ENCODE data around the gene CSNK2A3.

The CSNK2A3 gene

DNA sequence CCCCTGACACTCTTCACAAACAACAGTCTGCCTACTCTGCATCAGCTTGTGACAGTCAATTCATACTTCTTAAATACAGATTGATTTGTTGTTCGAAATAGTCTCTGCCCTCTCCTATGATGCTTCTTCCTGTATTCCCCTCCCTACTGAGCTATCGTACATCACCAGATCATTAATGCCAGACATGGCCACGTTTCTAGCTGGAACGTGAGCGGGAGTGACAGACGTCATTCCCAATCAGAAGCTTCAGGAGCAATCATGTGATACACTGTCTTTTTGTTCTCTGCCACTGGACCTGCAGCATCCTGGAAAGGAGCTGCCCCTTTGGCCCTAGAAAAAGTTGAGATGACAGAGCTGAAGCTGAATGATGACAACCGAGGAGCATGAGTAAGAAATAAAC lies 48.5 kb downstream of the CSNK2A3 start:
- H3K4ac ChIP-seq (ENCODE audit: low read depth in 1 of 2, low read length in 2 of 2): no peak overlapping the region
- no peak overlapping the region for H3K14ac ChIP-seq (ENCODE audit: low read length in 2 of 2)
- no peak overlapping the region for H2BK120ac ChIP-seq (ENCODE audit: low read depth, low read length)
- H3K79me1 ChIP-seq (replicated peaks; ENCODE audit: low read length, poor library complexity, severe bottlenecking): no peaks in the 10 kb centered on the region
- no peak overlapping the region for H4K91ac ChIP-seq (ENCODE audit: low read length)
- H3K4me1 ChIP-seq (ENCODE audit: control insufficient read depth, insufficient read depth, low read depth, low read length): no peaks in the 10 kb centered on the region
- no peak overlapping the region for H3K4me2 ChIP-seq (ENCODE audit: low read length, poor library complexity, severe bottlenecking)
- no peak overlapping the region for H3K27ac ChIP-seq (ENCODE audit: low read length, poor library complexity, severe bottlenecking)
- H3K9ac ChIP-seq (ENCODE audit: low read length): no peak overlapping the region
- no peaks in the 10 kb centered on the region for H3K9me3 ChIP-seq (ENCODE audit: control insufficient read depth, low read length)
- no peak overlapping the region for H2AK5ac ChIP-seq (ENCODE audit: low read length, severe bottlenecking)
- WGBS: 82% methylated on average over 7 of the region's 7 CpGs
- H3K18ac ChIP-seq (ENCODE audit: low read depth in 1 of 2, low read length in 2 of 2): no peak overlapping the region
- H3K23ac ChIP-seq (ENCODE audit: low read length in 2 of 2): no peak overlapping the region
- H2BK12ac ChIP-seq (ENCODE audit: low read length in 2 of 2): no peak overlapping the region
- no peak overlapping the region for H3K4me3 ChIP-seq (ENCODE audit: insufficient read depth in 1 of 2, low read depth in 1 of 2, low read length in 2 of 2)
- no peak for DNase-seq
- no peak overlapping the region for H2BK15ac ChIP-seq (ENCODE audit: low read depth, poor library complexity, severe bottlenecking)
- no peak overlapping the region for H2AFZ ChIP-seq (ENCODE audit: low read depth, low read length)
- H3K27me3 ChIP-seq (ENCODE audit: control insufficient read depth in 1 of 2, insufficient read depth in 1 of 2, low read length in 2 of 2): peaks cover 22 to 57% of the 10 kb centered on the region in 2 experiments
- H2BK5ac ChIP-seq (ENCODE audit: low read depth, low read length, poor library complexity, severe bottlenecking): no peak overlapping the region
- no peaks in the 10 kb centered on the region for H3K36me3 ChIP-seq (ENCODE audit: control insufficient read depth in 1 of 2, insufficient read depth in 2 of 2, low read depth in 1 of 2, low read length in 2 of 2)
- no peak overlapping the region for H4K8ac ChIP-seq (ENCODE audit: low read length)

DNA sequence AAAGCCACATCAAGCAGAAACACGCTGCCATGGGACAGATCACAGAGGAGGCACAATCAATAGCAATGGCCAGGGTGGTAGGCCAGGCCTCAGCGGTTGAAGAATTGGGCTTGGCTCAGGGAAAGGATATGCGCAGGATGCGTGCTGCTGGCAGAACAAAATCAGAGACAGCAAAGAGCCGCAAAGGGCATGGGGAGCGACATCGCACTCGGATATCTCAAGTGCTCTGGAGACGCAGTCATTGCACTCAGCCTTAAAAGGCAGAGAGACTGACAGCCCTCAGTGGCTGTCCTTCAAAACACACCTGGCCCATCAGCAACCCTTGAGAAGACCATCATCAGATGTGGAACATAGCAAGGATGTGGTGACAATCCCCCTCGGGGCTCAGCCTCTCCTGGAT lies 50.5 kb downstream of the CSNK2A3 start:
- no peaks in the 10 kb centered on the region for H3K9me3 ChIP-seq (ENCODE audit: control insufficient read depth, low read length)
- no peak overlapping the region for H3K4ac ChIP-seq (ENCODE audit: low read depth in 1 of 2, low read length in 2 of 2)
- no peak overlapping the region for H2AK5ac ChIP-seq (ENCODE audit: low read length, severe bottlenecking)
- no peaks in the 10 kb centered on the region for H3K4me1 ChIP-seq (ENCODE audit: control insufficient read depth, insufficient read depth, low read depth, low read length)
- no peak overlapping the region for H3K18ac ChIP-seq (ENCODE audit: low read depth in 1 of 2, low read length in 2 of 2)
- no peaks in the 10 kb centered on the region for H3K79me1 ChIP-seq (replicated peaks; ENCODE audit: low read length, poor library complexity, severe bottlenecking)
- H4K91ac ChIP-seq (ENCODE audit: low read length): no peak overlapping the region
- no peak overlapping the region for H3K23ac ChIP-seq (ENCODE audit: low read length in 2 of 2)
- 96% methylated on average over 10 of the region's 10 CpGs for WGBS
- no peak overlapping the region for H3K27ac ChIP-seq (ENCODE audit: low read length, poor library complexity, severe bottlenecking)
- H3K14ac ChIP-seq (ENCODE audit: low read length in 2 of 2): no peak overlapping the region
- no peak overlapping the region for H3K4me3 ChIP-seq (ENCODE audit: insufficient read depth in 1 of 2, low read depth in 1 of 2, low read length in 2 of 2)
- no peak overlapping the region for H2BK15ac ChIP-seq (ENCODE audit: low read depth, poor library complexity, severe bottlenecking)
- no peak overlapping the region for H3K4me2 ChIP-seq (ENCODE audit: low read length, poor library complexity, severe bottlenecking)
- peaks cover 29 to 56% of the 10 kb centered on the region in 2 experiments for H3K27me3 ChIP-seq (ENCODE audit: control insufficient read depth in 1 of 2, insufficient read depth in 1 of 2, low read length in 2 of 2)
- no peak overlapping the region for H4K8ac ChIP-seq (ENCODE audit: low read length)
- DNase-seq: no peak
- H3K9ac ChIP-seq (ENCODE audit: low read length): no peak overlapping the region
- H3K36me3 ChIP-seq (ENCODE audit: control insufficient read depth in 1 of 2, insufficient read depth in 2 of 2, low read depth in 1 of 2, low read length in 2 of 2): no peaks in the 10 kb centered on the region
- no peak overlapping the region for H2AFZ ChIP-seq (ENCODE audit: low read depth, low read length)
- no peak overlapping the region for H2BK5ac ChIP-seq (ENCODE audit: low read depth, low read length, poor library complexity, severe bottlenecking)
- peak overlapping the region in 1 of 2 experiments; percentile 29 for H2BK12ac ChIP-seq (ENCODE audit: low read length in 2 of 2)
- no peak overlapping the region for H2BK120ac ChIP-seq (ENCODE audit: low read depth, low read length)
